HepG2 (cell line): ENCODE data around the gene PARN. TPM values are rescaled to one million over a fixed set of nuclear protein-coding genes. Genes with fewer than 3 reads are reported as not detected.
A peak's percentile ranks its signal among the peaks of the same experiment; 100 is the strongest.

Source experiments
- ATAC-seq: fragments of 200-7000 bp; cut with Tn5 transposase; 3 replicates; pipeline ENCODE4 v1.9.1; 2020; ENCODE audit warnings: mild to moderate bottlenecking, moderate library complexity
- BruUV-seq: library from RNA; stranded (reverse); fragments of 400-500 nt; replicated peaks from 2 replicates; lab custom pipeline; 2021; lab: Mats Ljungman, UMichigan
- CTCF ChIA-PET: fragments of 300-600 bp; formaldehyde crosslinking; extraction: SDS; loops from one replicate; lab custom pipeline; 2021; ENCODE audit warnings: low total read pairs, inconsistent platforms, low intra/inter-chr PET ratio; lab: Yijun Ruan, JAX
- POLR2A ChIA-PET: fragments of 350-600 bp; sonication (Branson Sonifier 250); formaldehyde crosslinking; loops from one replicate; lab custom pipeline; 2020; ENCODE audit warnings: antibody characterized with exemption, inconsistent platforms; lab: Yijun Ruan, JAX
- DNase-seq: peaks from one replicate; pipeline ENCODE4 v3.0.0-alpha.2; 2015; ENCODE audit warnings: low spot score
- FAIRE-seq: peaks from 3 replicates; lab custom pipeline; 2011; peaks lifted over from hg19 to GRCh38; lab: Jason Lieb, UNC
- H2AFZ ChIP-seq: one replicate; pipeline ENCODE4 v1.6.1; 2011; ENCODE audit warnings: low read length, inconsistent platforms
- H3K27ac ChIP-seq: fragments of 300-600 bp; 3 replicates; pipeline ENCODE4 v1.8.0; 2011; ENCODE audit warnings: mixed run types, mild to moderate bottlenecking, mixed read lengths, low read length, inconsistent platforms; ENCODE audit not compliant: insufficient read depth; ENCODE audit errors: extremely low read length
- H3K27me3 ChIP-seq, 2 experiments: fragments of 200-600 bp in 1 of 2; 2 replicates in 1 of 2; 3 replicates in 1 of 2; pipeline versions ENCODE4 v1.6.0 to v1.8.0; 2011; ENCODE audit warnings: low read length in 2 of 2, mild to moderate bottlenecking in 2 of 2, moderate library complexity in 2 of 2, inconsistent platforms in 1 of 2; ENCODE audit not compliant: insufficient read depth in 2 of 2, control insufficient read depth in 1 of 2
- H3K36me3 ChIP-seq, 2 experiments: fragments of 200-600 bp in 1 of 2; replicated peaks in 1 of 2; 2 replicates in 1 of 2; 3 replicates in 1 of 2; pipeline versions ENCODE4 v1.5.1 to v1.8.0; 2011; ENCODE audit warnings: low read length in 2 of 2, inconsistent platforms in 1 of 2; ENCODE audit not compliant: insufficient read depth in 2 of 2, control insufficient read depth in 1 of 2
- H3K4me1 ChIP-seq: 2 replicates; pipeline ENCODE4 v1.5.1; 2012; ENCODE audit warnings: low read length, inconsistent platforms; ENCODE audit not compliant: insufficient read depth
- H3K4me2 ChIP-seq: 2 replicates; pipeline ENCODE4 v1.6.0; 2011; ENCODE audit warnings: low read depth, low read length, inconsistent platforms
- H3K4me3 ChIP-seq, 3 experiments: fragments of 200-600 bp in 1 of 3; sonication (generic), shearing (Covaris generic) in 1 of 3; replicated peaks in 1 of 3; 2 replicates each; pipeline ENCODE4 v1.5.1; 2011 to 2016; ENCODE audit warnings: low read length in 3 of 3, inconsistent platforms in 2 of 3, low read depth in 2 of 3, mild to moderate bottlenecking in 2 of 3, control low read depth in 1 of 3, mixed read lengths in 1 of 3; ENCODE audit not compliant: insufficient read depth in 1 of 3
- H3K79me2 ChIP-seq: one replicate; pipeline ENCODE4 v1.6.1; 2011; ENCODE audit warnings: low read length, inconsistent platforms; ENCODE audit not compliant: insufficient read depth
- H3K9ac ChIP-seq: 2 replicates; pipeline ENCODE4 v1.6.0; 2011; ENCODE audit warnings: mild to moderate bottlenecking, low read depth, low read length, inconsistent platforms; ENCODE audit not compliant: insufficient read depth
- H3K9me3 ChIP-seq: 2 replicates; pipeline ENCODE4 v1.5.1; 2012; ENCODE audit warnings: mild to moderate bottlenecking, low read length
- H4K20me1 ChIP-seq: 2 replicates; pipeline ENCODE4 v1.6.0; 2011; ENCODE audit warnings: inconsistent platforms, mild to moderate bottlenecking, low read length, moderate library complexity; ENCODE audit not compliant: insufficient read depth
- DMAP1 ChIP-seq: IDR thresholded peaks from 2 replicates; pipeline ENCODE4 v1.6.1; 2016
- FOXA3 ChIP-seq: IDR thresholded peaks from 2 replicates; pipeline ENCODE4 v1.6.1; 2016; ENCODE audit warnings: missing genetic modification reagents, missing compliant biosample characterization
- JUNB ChIP-seq: sonication (generic); formaldehyde crosslinking; IDR thresholded peaks from 2 replicates; pipeline ENCODE4 v1.8.0; 2022; ENCODE audit warnings: missing genetic modification reagents, mild to moderate bottlenecking, borderline replicate concordance
- KDM3A ChIP-seq: IDR thresholded peaks from 2 replicates; pipeline ENCODE4 v1.6.1; 2018; ENCODE audit warnings: low read depth, missing compliant biosample characterization
- MAFF ChIP-seq: IDR thresholded peaks from 2 replicates; pipeline ENCODE4 v1.6.1; 2011; ENCODE audit warnings: low read depth, low read length, improper control_type of control experiment
- MAFG ChIP-seq: sonication (generic); formaldehyde crosslinking; IDR thresholded peaks from 2 replicates; pipeline ENCODE4 v1.5.1; 2020; ENCODE audit warnings: mild to moderate bottlenecking, missing genetic modification reagents
- MAFK ChIP-seq, 2 experiments: IDR thresholded peaks in 1 of 2; conservative IDR thresholded peaks in 1 of 2; 2 replicates each; pipeline ENCODE4 v1.6.1; 2011; ENCODE audit warnings: improper control_type of control experiment in 2 of 2, low read length in 2 of 2
- NFATC3 ChIP-seq: sonication (generic); formaldehyde crosslinking; IDR thresholded peaks from 2 replicates; pipeline ENCODE4 v1.5.1; 2020; ENCODE audit warnings: mild to moderate bottlenecking, missing genetic modification reagents
- REL ChIP-seq: sonication (generic); formaldehyde crosslinking; conservative IDR thresholded peaks from 2 replicates; pipeline ENCODE4 v1.8.0; 2022; ENCODE audit warnings: mild to moderate bottlenecking, missing genetic modification reagents, moderate library complexity
- STAG1 ChIP-seq: sonication (generic); formaldehyde crosslinking; IDR thresholded peaks from 2 replicates; pipeline ENCODE4 v1.4.0; 2020; ENCODE audit warnings: missing genetic modification reagents
- ZNF101 ChIP-seq: sonication (generic); formaldehyde crosslinking; IDR thresholded peaks from 2 replicates; pipeline ENCODE4 v1.4.0; 2020; ENCODE audit warnings: mild to moderate bottlenecking, low read depth, missing genetic modification reagents, borderline replicate concordance
- ZNF235 ChIP-seq: sonication (generic); formaldehyde crosslinking; IDR thresholded peaks from 2 replicates; pipeline ENCODE4 v1.8.1; 2023; ENCODE audit warnings: mild to moderate bottlenecking, missing genetic modification reagents, borderline replicate concordance
- WGBS: methylation state at CpG from one replicate; pipeline ENCODE4 v1.1.6; 2017; ENCODE audit warnings: low lambda C conversion rate; 5-methylcytosine and 5-hydroxymethylcytosine counted together
- in situ Hi-C: cut with HindIII; loops from 2 replicates; pipeline ENCODE4 v1.10.0; 2017; ENCODE audit warnings: low pct_unique_long_range_greater_than_20kb; ENCODE audit not compliant: extremely low pct_ligation_motif_present
- intact Hi-C: fragments of 100-400 bp; cut with micrococcal nuclease; formaldehyde crosslinking; loops from one replicate; pipeline ENCODE4 v1.10.0; 2022; ENCODE audit not compliant: unreplicated experiment
- polyA plus RNA-seq, 8 experiments: library from polyadenylated mRNA; depleted of rRNA in 3 of 8; stranded (reverse) in 7 of 8; unstranded in 1 of 8; fragments of >200 nt; fragmentation: Illumina TruSeq in 4 of 8; extraction: Trizol in 4 of 8; gene quantifications; 2 replicates each; pipeline versions ENCODE4 v1.2.1 to v1.2.3, GENCODE V29; 2011 to 2016; ENCODE audit warnings: low read depth in 4 of 8, missing spikeins in 1 of 8, mixed read lengths in 1 of 8; ENCODE audit not compliant: insufficient read depth in 1 of 8
- total RNA-seq, 5 experiments: library from RNA; depleted of rRNA; stranded (reverse); fragments of >200 nt; fragmentation: Illumina TruSeq; extraction: Trizol; gene quantifications; 2 replicates each; pipeline ENCODE4 v1.2.3, GENCODE V29; 2016; ENCODE audit warnings: low read depth in 1 of 5
- TF ChIP-seq, protein P1 (sequence below): fragments of 450-650 bp; IDR thresholded peaks from 2 replicates; pipeline ENCODE4 v1.6.1; 2016
- TF ChIP-seq, protein P2 (sequence below): sonication (generic); formaldehyde crosslinking; IDR thresholded peaks from 2 replicates; pipeline ENCODE4 v1.4.0; 2020; ENCODE audit warnings: mild to moderate bottlenecking, missing genetic modification reagents

The PARN gene
- total and polyA plus RNA-seq, 2 of the 13 experiments (the other 11 are each of a cell fraction or from before 2014, with no cell fraction given), result 13.3 to 47.6 TPM

DNA sequence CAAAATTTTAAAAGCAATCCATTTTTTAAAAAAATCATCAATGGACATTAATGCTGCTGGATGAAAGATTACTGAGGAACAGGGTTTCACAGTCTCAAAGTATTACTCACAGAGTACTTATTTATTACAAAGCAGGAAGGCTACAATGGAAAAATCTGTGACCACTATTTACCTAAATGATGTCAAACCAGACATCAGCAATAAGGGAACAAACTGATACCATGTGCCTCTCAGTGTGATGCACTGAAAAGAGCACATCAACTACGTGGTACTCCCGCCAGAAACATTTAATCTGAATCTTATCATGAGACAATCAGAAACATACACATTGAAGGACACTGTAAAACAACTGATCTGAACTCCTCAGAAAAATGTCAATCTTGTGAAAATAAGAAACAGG, 124.2 kb downstream of the PARN start (continued):
- peak; percentile 27; the same call in 1 of the 2 replicates for TF ChIP-seq FOXA3

DNA sequence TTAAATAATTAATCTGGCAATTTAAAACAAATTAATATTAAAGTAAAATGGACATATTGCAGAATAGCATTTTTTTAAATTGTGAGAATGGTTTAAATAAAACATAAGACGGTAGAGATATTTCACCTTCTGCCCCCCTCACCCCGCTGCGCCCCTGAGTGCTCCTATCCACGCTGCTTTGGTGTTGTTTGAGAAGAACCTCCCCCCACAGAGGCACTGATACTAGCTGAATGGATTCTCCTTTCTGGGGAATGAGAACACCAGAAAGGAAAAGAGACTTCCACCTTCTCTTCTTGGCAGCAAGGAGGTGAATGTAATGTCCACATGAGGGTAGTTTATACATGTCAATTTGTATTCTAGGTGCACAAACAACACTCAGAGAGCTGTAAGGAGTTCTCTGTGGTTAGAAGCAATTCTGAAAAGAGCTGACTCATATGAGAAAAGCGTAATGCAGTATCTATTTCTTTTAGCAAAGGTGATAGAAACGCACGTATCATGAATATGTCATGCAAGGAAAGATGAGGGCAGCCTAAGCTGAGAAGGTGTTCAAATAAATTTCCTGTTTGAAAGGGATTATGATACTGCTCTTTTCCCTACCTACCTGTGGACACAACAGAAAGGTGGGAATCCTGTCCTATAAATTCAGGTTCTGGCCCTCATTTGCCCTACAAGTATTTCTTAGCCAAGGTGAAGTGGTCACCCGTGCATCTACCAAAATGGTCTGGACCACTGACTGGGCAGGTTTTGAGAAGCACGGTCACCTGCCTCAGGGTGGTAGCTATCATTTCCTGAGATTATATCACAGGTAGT, 126.9 kb downstream of the PARN start:
- intact Hi-C loops, result no loop called here

DNA sequence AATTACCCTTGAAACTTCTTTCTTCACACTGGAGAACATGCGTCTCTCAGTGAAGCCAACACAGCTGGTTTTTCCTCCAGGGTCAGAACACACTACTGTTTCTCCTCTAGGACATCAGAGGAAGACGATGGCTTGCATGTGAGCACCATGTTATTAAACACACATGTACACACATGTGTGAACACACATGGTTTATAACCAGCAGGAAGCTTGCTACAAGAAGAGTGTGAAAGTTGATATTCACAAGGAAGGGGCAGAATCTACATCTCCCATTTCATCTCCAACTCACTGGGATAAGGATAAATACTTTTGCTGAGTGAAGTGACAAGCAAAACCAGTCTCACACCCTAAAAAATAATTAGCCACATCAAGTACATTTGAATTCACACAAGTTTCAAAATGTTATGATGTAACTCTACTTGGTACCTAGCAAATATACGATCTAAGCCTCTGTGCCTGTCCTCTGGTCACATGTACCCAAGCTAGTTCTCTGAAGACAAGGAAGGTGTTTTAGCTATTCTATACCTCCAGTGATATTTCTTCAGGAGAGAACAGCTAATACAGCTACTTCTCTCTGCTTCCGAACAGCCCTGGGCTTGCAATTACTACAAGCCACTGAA, 127.7 kb downstream of the PARN start:
- Histone ChIP-seq H2AFZ (no peak overlapping the region), H3K4me3 (peak overlapping the region in 1 of 3 experiments; percentile 40; a peak in 1 of 6 replicates), H3K9ac (peak overlapping the region; percentile 42; the same call in 1 of the 2 replicates), H3K36me3 (no peaks in the 10 kb centered on the region), H3K9me3 (no peaks in the 10 kb centered on the region), H3K4me1 (peaks cover 91% of the 10 kb centered on the region), H3K79me2 (peaks cover 2% of the 10 kb centered on the region), H3K27ac (peak overlapping the region; percentile 75), H3K27me3 (no peaks in the 10 kb centered on the region), H3K4me2 (peak overlapping the region; percentile 76), H4K20me1 (no peaks in the 10 kb centered on the region)
- ChIA-PET POLR2A (interaction anchor here (1.0 to 4.1 kb wide), 12 partner anchors 8 to 583 kb away, joined by 3 to 36 read pairs (median 5); partner anchors contain the start of gene ERCC4), CTCF (no interaction called here)
- no peak for DNase-seq
- no TSS peak for BruUV-seq
- intact Hi-C loops (no loop called here), in situ Hi-C loops (no loop called here)
- FAIRE-seq, result no peak
- WGBS, result 56% methylated on average over 4 of the region's 4 CpGs
- ATAC-seq, result no peak
- TF ChIP-seq ZNF101, result no peak
- TF ChIP-seq DMAP1 (CRISPR knock-in tag), result no peak
- TF ChIP-seq, protein P1, sequence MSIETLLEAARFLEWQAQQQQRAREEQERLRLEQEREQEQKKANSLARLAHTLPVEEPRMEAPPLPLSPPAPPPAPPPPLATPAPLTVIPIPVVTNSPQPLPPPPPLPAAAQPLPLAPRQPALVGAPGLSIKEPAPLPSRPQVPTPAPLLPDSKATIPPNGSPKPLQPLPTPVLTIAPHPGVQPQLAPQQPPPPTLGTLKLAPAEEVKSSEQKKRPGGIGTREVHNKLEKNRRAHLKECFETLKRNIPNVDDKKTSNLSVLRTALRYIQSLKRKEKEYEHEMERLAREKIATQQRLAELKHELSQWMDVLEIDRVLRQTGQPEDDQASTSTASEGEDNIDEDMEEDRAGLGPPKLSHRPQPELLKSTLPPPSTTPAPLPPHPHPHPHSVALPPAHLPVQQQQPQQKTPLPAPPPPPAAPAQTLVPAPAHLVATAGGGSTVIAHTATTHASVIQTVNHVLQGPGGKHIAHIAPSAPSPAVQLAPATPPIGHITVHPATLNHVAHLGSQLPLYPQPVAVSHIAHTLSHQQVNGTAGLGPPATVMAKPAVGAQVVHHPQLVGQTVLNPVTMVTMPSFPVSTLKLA, result peak; percentile 74
- TF ChIP-seq JUNB (CRISPR knock-in tag), result no peak
- no peak for TF ChIP-seq STAG1 (CRISPR knock-in tag)
- TF ChIP-seq KDM3A, result no peak
- TF ChIP-seq ZNF235, result no peak
- TF ChIP-seq, protein P2, sequence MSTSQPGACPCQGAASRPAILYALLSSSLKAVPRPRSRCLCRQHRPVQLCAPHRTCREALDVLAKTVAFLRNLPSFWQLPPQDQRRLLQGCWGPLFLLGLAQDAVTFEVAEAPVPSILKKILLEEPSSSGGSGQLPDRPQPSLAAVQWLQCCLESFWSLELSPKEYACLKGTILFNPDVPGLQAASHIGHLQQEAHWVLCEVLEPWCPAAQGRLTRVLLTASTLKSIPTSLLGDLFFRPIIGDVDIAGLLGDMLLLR (CRISPR knock-in tag), result no peak

More for the DNA sequence above, 126.9 kb downstream of the PARN start:
- Histone ChIP-seq H3K36me3 (no peaks in the 10 kb centered on the region), H3K9me3 (no peaks in the 10 kb centered on the region), H3K27me3 (no peaks in the 10 kb centered on the region), H3K27ac (peak overlapping the region; percentile 75), H3K4me2 (no peak overlapping the region), H3K4me1 (peaks cover 83% of the 10 kb centered on the region), H2AFZ (no peak overlapping the region), H3K9ac (no peak overlapping the region), H3K79me2 (peaks cover 2% of the 10 kb centered on the region), H3K4me3 (no peak overlapping the region), H4K20me1 (no peaks in the 10 kb centered on the region)
- no TSS peak for BruUV-seq
- FAIRE-seq (no peak), DNase-seq (no peak), ATAC-seq (no peak)
- ChIA-PET CTCF (no interaction called here), POLR2A (interaction anchor here (1.3 to 4.1 kb wide), 3 partner anchors 16 to 217 kb away, joined by 6 to 36 read pairs (median 14); no protein-coding TSS in a partner anchor)
- 98% methylated on average over 9 of the region's 9 CpGs for WGBS
- in situ Hi-C loops, result no loop called here
- TF ChIP-seq NFATC3 (no peak), REL (CRISPR knock-in tag) (0 out of 2 replicates have a peak, but pooled peaks have one; percentile 32), MAFK (conservative IDR thresholded peaks at IDR 0.05 in 1 of 2, IDR thresholded peaks at IDR 0.05 in 1 of 2; ENCODE audit: low read length in 2 of 2) (peak; percentile 51 to 62), MAFF (peak; percentile 41; the same call in 1 of the 2 replicates), MAFG (CRISPR knock-in tag) (peak; percentile 65; the same call in 1 of the 2 replicates)
